Measurements from ENCODE around the gene ZMIZ1. TPM values are rescaled to one million over a fixed set of nuclear protein-coding genes. Genes with fewer than 3 reads are reported as not detected.

Gene ZMIZ1
- polyA plus RNA-seq, 1 experiment, result 13.0 TPM

DNA sequence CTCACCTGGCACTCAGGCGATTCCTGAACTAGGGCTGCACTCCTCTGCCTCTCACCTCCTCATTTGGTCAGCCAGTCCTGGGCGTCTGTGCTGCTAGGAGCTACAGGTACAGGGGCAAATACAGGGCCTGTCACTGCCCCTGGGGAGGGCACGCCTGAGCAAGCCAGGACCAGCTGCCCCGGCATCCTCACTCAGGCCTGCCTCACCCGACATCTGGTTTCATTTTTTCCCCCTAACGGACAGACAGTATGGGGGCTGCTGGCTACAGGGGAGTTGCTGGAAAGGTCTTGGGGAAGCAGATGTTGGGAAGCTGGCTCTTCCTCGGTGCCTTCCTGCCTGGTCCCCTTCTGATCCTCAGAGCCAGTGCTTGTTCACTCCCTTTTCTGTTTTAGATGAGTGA, 201.2 kb downstream of the ZMIZ1 start:
- H3K4me3 ChIP-seq (ENCODE audit: low read depth, low read length), result no peak overlapping the region
- ChIA-PET CTCF (interaction anchor here (0.9 kb wide), 1 partner anchor 18 kb away, joined by 3 read pairs; no protein-coding TSS in a partner anchor), POLR2A (no interaction called here)
- TF ChIP-seq, protein P1, sequence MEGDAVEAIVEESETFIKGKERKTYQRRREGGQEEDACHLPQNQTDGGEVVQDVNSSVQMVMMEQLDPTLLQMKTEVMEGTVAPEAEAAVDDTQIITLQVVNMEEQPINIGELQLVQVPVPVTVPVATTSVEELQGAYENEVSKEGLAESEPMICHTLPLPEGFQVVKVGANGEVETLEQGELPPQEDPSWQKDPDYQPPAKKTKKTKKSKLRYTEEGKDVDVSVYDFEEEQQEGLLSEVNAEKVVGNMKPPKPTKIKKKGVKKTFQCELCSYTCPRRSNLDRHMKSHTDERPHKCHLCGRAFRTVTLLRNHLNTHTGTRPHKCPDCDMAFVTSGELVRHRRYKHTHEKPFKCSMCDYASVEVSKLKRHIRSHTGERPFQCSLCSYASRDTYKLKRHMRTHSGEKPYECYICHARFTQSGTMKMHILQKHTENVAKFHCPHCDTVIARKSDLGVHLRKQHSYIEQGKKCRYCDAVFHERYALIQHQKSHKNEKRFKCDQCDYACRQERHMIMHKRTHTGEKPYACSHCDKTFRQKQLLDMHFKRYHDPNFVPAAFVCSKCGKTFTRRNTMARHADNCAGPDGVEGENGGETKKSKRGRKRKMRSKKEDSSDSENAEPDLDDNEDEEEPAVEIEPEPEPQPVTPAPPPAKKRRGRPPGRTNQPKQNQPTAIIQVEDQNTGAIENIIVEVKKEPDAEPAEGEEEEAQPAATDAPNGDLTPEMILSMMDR (IDR thresholded peaks at IDR 0.05; ENCODE audit: insufficient read depth, low read depth, low read length), result no peak
- no peaks in the 10 kb centered on the region for H3K27me3 ChIP-seq (ENCODE audit: control insufficient read depth, insufficient read depth, low read length)
- H3K36me3 ChIP-seq (ENCODE audit: control insufficient read depth, insufficient read depth, low read length), result peaks cover 6% of the 10 kb centered on the region
- DNase-seq (ENCODE audit: low read depth), result no peak

DNA sequence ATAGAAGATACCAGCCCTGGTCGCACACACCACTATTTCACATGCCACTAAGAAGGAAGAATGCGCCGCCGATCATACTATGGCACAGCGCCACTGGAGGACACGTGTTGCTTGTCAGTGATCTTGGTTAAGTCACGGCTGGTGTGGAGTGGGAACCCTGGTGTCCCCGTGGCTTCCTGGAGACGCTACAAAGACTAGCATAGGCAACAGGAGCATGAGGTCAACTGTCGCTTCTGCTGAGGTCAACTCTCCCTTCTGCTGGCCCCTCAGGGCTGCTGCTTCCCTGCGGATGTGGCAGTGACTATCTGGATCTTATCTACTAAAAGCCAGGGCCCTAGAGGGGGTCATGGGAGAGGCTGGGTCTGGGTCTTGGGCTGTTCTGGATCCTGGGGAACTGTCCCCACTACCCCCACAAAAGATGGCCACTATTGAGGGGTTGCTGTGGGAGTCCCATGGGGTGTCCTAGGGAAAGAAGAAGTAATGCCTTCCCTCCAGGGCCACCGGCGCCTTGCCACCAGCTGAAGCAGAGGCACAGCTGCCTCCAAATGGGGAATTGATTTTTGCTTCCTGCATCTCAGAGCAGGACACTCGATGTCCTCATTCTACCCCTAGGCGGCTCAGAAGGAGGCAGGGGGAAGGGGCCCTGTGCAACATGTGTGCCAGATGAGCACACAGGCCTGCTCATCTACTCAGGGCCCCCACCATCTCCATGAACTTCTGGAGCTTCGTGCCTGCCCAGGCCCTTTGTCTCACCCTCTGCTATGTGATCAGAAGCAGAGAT, 201.9 kb downstream of the ZMIZ1 start:
- no peak for DNase-seq (ENCODE audit: low read depth)
- peaks cover 6% of the 10 kb centered on the region for H3K36me3 ChIP-seq (ENCODE audit: control insufficient read depth, insufficient read depth, low read length)
- no peak overlapping the region for H3K4me3 ChIP-seq (ENCODE audit: low read depth, low read length)
- TF ChIP-seq, protein P1 (IDR thresholded peaks at IDR 0.05; ENCODE audit: insufficient read depth, low read depth, low read length), result 0 out of 2 replicates have a peak, but pooled peaks have one; percentile 5
- H3K27me3 ChIP-seq (ENCODE audit: control insufficient read depth, insufficient read depth, low read length), result no peaks in the 10 kb centered on the region
- CTCF ChIA-PET, result interaction anchor here (0.9 kb wide), 1 partner anchor 19 kb away, joined by 3 read pairs; no protein-coding TSS in a partner anchor
- POLR2A ChIA-PET, result no interaction called here

DNA sequence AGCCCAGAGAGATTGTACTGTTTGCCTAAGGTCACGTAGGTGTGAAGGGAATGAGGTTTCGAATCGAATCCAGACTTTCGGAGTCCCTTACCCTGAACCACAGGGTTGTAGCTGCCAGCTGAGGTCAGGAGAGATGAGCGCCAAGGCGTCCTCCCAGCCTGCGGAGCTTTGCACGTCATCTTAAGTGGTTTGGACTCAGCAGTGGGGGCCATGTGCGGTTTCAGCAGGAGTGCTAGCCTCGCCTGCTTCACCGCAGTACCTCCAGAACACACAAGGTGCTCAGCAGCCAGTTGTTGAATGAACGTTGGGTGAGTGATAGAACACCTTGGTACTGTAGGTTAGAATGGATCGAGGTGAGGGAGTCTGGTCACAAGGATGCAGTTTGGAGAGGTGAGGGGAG, 203.6 kb downstream of the ZMIZ1 start:
- H3K4me3 ChIP-seq (ENCODE audit: low read depth, low read length), result no peak overlapping the region
- no peaks in the 10 kb centered on the region for H3K27me3 ChIP-seq (ENCODE audit: control insufficient read depth, insufficient read depth, low read length)
- CTCF ChIA-PET, result interaction anchor here (1.6 kb wide), 1 partner anchor 11 kb away, joined by 3 read pairs; no protein-coding TSS in a partner anchor
- H3K36me3 ChIP-seq (ENCODE audit: control insufficient read depth, insufficient read depth, low read length), result peaks cover 12% of the 10 kb centered on the region
- no peak for DNase-seq (ENCODE audit: low read depth)
- TF ChIP-seq, protein P1 (IDR thresholded peaks at IDR 0.05; ENCODE audit: insufficient read depth, low read depth, low read length), result no peak
- POLR2A ChIA-PET, result no interaction called here

DNA sequence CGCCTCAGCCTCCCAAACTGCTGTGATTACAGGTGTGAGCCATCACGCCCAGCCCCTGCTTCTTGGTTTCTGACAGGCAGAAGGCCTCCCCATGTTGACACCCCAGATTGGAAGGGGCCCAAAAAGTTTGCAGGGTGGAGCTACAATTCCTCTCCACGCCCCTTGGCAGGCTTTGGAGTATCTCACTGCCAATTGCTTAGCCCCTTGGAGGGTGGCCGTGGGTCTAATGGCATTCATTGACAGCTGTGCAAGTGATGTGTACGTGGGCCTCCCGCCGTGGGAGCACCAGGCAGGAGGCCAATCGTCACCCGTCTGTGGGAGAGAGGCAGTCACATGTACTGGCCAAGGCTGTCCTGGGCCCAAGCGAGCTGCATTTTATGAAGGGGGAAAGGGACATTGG, 204.8 kb downstream of the ZMIZ1 start:
- Histone ChIP-seq H3K4me3 (ENCODE audit: low read depth, low read length) (no peak overlapping the region), H3K36me3 (ENCODE audit: control insufficient read depth, insufficient read depth, low read length) (peaks cover 18% of the 10 kb centered on the region)
- DNase-seq (ENCODE audit: low read depth), result no peak

More for the DNA sequence above, 204.8 kb downstream of the ZMIZ1 start:
- H3K27me3 ChIP-seq (ENCODE audit: control insufficient read depth, insufficient read depth, low read length), result no peaks in the 10 kb centered on the region
- ChIA-PET POLR2A (no interaction called here), CTCF (no interaction called here)
- TF ChIP-seq, protein P1 (IDR thresholded peaks at IDR 0.05; ENCODE audit: insufficient read depth, low read depth, low read length), result no peak
